ENCODE results near the gene CADM1. TPM values are rescaled to one million over a fixed set of nuclear protein-coding genes. Genes with fewer than 3 reads are reported as not detected.

Gene CADM1
- total and polyA plus RNA-seq, 4 donors: 13.0 to 40.6 (median 28.9) TPM

DNA sequence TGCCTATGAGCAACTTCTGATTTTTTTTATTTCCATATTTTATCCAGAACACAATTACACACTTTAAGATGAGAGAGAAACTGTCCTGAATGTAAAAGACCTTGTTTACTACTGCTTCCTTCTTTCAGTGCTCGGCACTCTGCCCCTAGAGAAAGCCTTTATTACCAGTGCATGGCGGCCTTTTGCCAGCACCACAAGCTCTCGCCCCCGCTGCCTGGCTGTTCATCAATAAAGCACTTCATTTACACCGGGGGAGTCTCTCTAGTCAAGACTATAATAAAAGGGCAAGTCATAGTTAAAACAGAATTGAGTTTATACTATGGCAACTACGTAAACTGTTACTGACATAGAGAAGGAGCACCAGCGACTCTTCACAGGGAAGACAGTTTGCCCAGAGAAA is 259.5 kb downstream of the CADM1 start:
- TF ChIP-seq ATF3 (IDR thresholded peaks at IDR 0.05) (no peak), FOXA2 (IDR thresholded peaks at IDR 0.05) (no peak), REST (IDR thresholded peaks at IDR 0.05) (no peak), EGR1 (IDR thresholded peaks at IDR 0.05; ENCODE audit: low read depth in 2 of 2) (no peak), NR2F2 (IDR thresholded peaks at IDR 0.05) (no peak)
- Histone ChIP-seq H3K27ac (ENCODE audit: low read depth in 1 of 2, low read length in 2 of 2) (no peak overlapping the region), H3K9ac (ENCODE audit: low read depth in 1 of 2, low read length in 2 of 2) (no peak overlapping the region), H3K9me3 (ENCODE audit: control insufficient read depth in 4 of 4, low read length in 3 of 4) (no peaks in the 10 kb centered on the region), H3K4me1 (ENCODE audit: control insufficient read depth in 4 of 4, insufficient read depth in 4 of 4, low read length in 3 of 4) (no peaks in the 10 kb centered on the region), H3K36me3 (ENCODE audit: control insufficient read depth in 4 of 4, insufficient read depth in 3 of 4, low read depth in 1 of 4, low read length in 3 of 4) (peaks cover 0 to 3% (median under 1%) of the 10 kb centered on the region in 4 donors), H3K4me3 (ENCODE audit: low read depth in 1 of 3, low read length in 3 of 3) (no peak overlapping the region), H3K27me3 (ENCODE audit: control insufficient read depth in 4 of 4, insufficient read depth in 4 of 4, low read length in 3 of 4) (no peaks in the 10 kb centered on the region)
- WGBS: 88% methylated on average over 7 of the region's 7 CpGs
- no peak for DNase-seq (ENCODE audit: low spot score)

DNA sequence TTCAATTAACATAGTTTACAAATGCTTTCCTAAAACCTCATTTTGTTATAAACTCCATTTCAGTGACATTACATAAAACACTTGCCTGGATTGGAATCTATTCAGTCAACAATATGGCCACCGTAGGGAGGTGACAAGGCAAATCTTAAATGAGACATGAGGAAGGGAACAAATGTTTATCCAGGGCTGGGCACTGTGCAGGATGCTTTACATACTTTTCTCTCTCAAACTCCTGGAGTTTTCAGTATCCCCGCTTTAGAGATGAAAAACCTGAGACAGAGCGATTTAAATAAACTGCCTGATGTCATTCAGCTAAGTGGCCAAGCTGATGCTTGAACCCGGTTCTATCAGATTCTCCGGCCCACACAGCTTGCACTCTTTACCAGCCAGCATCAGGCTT is 259.9 kb downstream of the CADM1 start:
- H3K4me3 ChIP-seq (ENCODE audit: low read depth in 1 of 3, low read length in 3 of 3): no peak overlapping the region
- H3K4me1 ChIP-seq (ENCODE audit: control insufficient read depth in 4 of 4, insufficient read depth in 4 of 4, low read length in 3 of 4): no peaks in the 10 kb centered on the region
- no peaks in the 10 kb centered on the region for H3K9me3 ChIP-seq (ENCODE audit: control insufficient read depth in 4 of 4, low read length in 3 of 4)
- no peak overlapping the region for H3K27ac ChIP-seq (ENCODE audit: low read depth in 1 of 2, low read length in 2 of 2)
- H3K27me3 ChIP-seq (ENCODE audit: control insufficient read depth in 4 of 4, insufficient read depth in 4 of 4, low read length in 3 of 4): no peaks in the 10 kb centered on the region
- H3K9ac ChIP-seq (ENCODE audit: low read depth in 1 of 2, low read length in 2 of 2): no peak overlapping the region
- peaks cover 0 to 3% (median 1%) of the 10 kb centered on the region in 4 donors for H3K36me3 ChIP-seq (ENCODE audit: control insufficient read depth in 4 of 4, insufficient read depth in 3 of 4, low read depth in 1 of 4, low read length in 3 of 4)
- TF ChIP-seq JUND (IDR thresholded peaks at IDR 0.05): no peak
- no peak for TF ChIP-seq EGR1 (IDR thresholded peaks at IDR 0.05; ENCODE audit: low read depth in 2 of 2)
- no peak for TF ChIP-seq REST (IDR thresholded peaks at IDR 0.05)
- no peak for TF ChIP-seq FOXA1 (IDR thresholded peaks at IDR 0.05)
- TF ChIP-seq SP1 (IDR thresholded peaks at IDR 0.05): no peak
- no peak for TF ChIP-seq CTCF (IDR thresholded peaks at IDR 0.05; ENCODE audit: low read depth, low read length, missing input control)
- TF ChIP-seq ATF3 (IDR thresholded peaks at IDR 0.05): no peak
- DNase-seq (ENCODE audit: low spot score): no peak
- whole genome bisulfite sequencing: 93% methylated on average over 5 of the region's 5 CpGs

Measured in liver (tissue), 9 donors.